Naive B cell (primary cell): ENCODE measurements around the gene ACTR3. TPM values are rescaled to one million over a fixed set of nuclear protein-coding genes. Genes with fewer than 3 reads are reported as not detected.
"Not testable (repeated sequence)": the region's sequence is repeated elsewhere in the genome, so short reads cannot be mapped to it uniquely, and the experiment has no call there.

Source experiments
- ATAC-seq, 2 donors: fragments of 150-1000 bp; cut with Tn5 transposase; 2 replicates each; pipeline ENCODE4 v1.10.0; 2021; ENCODE audit warnings: low read depth in 2 of 2, mild to moderate bottlenecking in 2 of 2, moderate library complexity in 2 of 2
- DNase-seq: peaks from one replicate; pipeline ENCODE4 v3.0.0; 2022
- H3K27ac Mint-ChIP-seq, 6 donors: one replicate each; pipeline ENCODE4 v1.8.0; 2020 to 2022; ENCODE audit warnings: mild to moderate bottlenecking in 6 of 6, mixed read lengths in 6 of 6, moderate library complexity in 5 of 6, inconsistent platforms in 2 of 6
- H3K27me3 Mint-ChIP-seq, 3 donors: one replicate each; pipeline ENCODE4 v1.8.0; 2021 to 2022; ENCODE audit warnings: mixed read lengths in 3 of 3, mild to moderate bottlenecking in 1 of 3
- H3K36me3 Mint-ChIP-seq, 2 donors: one replicate each; pipeline ENCODE4 v1.8.0; 2020 to 2022; ENCODE audit warnings: mixed read lengths in 2 of 2, inconsistent platforms in 1 of 2, mild to moderate bottlenecking in 1 of 2
- H3K4me1 Mint-ChIP-seq, 3 donors: one replicate each; pipeline ENCODE4 v1.8.0; 2020 to 2022; ENCODE audit warnings: mixed read lengths in 3 of 3, inconsistent platforms in 1 of 3, mild to moderate bottlenecking in 1 of 3, moderate library complexity in 1 of 3
- H3K4me3 Mint-ChIP-seq, 8 donors: one replicate each; pipeline ENCODE4 v1.8.0; 2020 to 2022; ENCODE audit warnings: mild to moderate bottlenecking in 8 of 8, mixed read lengths in 8 of 8, moderate library complexity in 8 of 8, inconsistent platforms in 2 of 8
- H3K9me3 Mint-ChIP-seq, 7 donors: one replicate each; pipeline ENCODE4 v1.8.0; 2020 to 2022; ENCODE audit warnings: mixed read lengths in 7 of 7, mild to moderate bottlenecking in 5 of 7, inconsistent platforms in 2 of 7, moderate library complexity in 1 of 7
- polyA plus RNA-seq, 6 donors: library from polyadenylated mRNA; unstranded; fragments of 300-500 nt; fragmentation: Illumina TruSeq; gene quantifications; one replicate each; pipeline ENCODE4 v1.2.3, GENCODE V29; 2021; ENCODE audit warnings: low read depth in 6 of 6

ACTR3 gene
- polyA plus RNA-seq = 100 to 1,000 TPM; 434 to 548 (median 492) TPM

DNA sequence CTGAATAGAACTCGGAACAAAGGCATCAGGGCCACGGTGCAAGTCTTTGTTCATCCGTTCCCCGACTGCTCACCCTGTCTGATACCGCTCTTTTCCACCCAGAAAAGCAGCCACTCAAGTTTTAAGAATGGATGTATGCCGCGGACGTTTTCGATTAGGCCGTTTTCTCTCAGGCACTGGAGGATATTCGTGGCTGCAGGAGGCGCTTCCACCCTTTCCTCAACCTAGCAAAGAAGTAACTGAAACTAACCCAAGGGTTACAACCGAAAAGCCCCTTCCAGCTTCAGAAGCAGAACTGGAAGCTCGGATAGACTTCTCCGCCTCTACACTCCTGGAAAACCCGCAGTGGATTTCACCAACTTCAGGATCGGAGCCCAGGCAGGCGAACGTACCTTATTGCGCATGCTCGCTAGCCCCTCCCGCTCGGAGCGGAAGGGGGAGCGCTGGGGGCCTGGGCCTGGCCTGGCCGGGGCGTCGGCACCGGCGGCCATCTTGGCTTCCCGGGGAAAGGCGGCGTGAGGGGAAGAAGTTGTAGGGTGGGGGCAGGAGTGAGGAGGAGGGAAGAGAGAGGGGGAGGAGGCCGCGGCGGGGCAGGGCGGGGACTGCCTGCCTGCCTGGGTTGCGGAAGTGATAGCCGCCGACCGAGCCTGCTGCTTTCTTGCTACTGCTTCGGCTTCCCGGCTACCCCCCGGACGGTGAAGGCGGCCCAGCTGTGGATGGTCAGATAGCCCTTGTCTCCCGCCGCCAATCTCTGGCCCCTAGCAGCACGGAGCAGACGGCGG is at the start of gene ACTR3:
Gene ACTR3, plus strand, starts transcription at position 619 of the 782 bp plus-strand sequence. CDS start 191 bp downstream, outside the sequence.
- Mint-ChIP-seq H3K27me3 (no peaks in the 10 kb centered on the region), H3K36me3 (peaks cover 5 to 8% of the 10 kb centered on the region in 2 donors), H3K4me1 (peaks cover 64 to 78% (median 77%) of the 10 kb centered on the region in 3 donors), H3K4me3 (peak within 1 kb of the TSS; percentile 93 to 100 (median 99)), H3K27ac (peak within 1 kb of the TSS; percentile 94 to 100 (median 100)), H3K9me3 (no peaks in the 10 kb centered on the region)
- ATAC-seq (peak; percentile 81 to 83), DNase-seq (peak; percentile 99)

DNA sequence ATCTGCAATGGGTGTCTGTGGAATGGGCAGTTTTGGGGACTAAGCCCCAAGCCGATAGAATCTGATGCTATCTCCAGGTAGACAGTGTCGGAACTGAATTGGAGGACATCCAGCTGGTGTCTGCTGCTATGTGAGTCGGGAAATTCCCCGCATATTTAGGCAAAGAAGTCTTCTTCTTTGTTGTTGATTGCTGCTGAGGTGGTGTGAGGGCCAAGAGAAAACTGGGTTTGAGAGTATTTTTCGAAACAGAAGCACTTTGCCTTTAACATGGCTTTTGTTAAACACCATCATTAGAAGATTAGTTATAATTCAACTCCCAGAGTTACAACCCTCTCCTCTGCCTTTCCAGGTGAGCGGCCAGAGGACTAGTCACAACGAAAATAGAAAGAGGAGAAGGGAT is 49.4 kb upstream of the ACTR3 start:
- Mint-ChIP-seq H3K4me1 (peaks cover 4 to 5% (median 5%) of the 10 kb centered on the region in 3 donors), H3K27me3 (no peaks in the 10 kb centered on the region), H3K27ac (peak overlapping the region in 2 of 6 donors; percentile 47 to 49), H3K36me3 (peaks cover 11 to 12% of the 10 kb centered on the region in 2 donors), H3K9me3 (peaks cover 0 to 2% (median 0%) of the 10 kb centered on the region in 7 donors), H3K4me3 (no peak overlapping the region)
- ATAC-seq (no peak), DNase-seq (no peak)

DNA sequence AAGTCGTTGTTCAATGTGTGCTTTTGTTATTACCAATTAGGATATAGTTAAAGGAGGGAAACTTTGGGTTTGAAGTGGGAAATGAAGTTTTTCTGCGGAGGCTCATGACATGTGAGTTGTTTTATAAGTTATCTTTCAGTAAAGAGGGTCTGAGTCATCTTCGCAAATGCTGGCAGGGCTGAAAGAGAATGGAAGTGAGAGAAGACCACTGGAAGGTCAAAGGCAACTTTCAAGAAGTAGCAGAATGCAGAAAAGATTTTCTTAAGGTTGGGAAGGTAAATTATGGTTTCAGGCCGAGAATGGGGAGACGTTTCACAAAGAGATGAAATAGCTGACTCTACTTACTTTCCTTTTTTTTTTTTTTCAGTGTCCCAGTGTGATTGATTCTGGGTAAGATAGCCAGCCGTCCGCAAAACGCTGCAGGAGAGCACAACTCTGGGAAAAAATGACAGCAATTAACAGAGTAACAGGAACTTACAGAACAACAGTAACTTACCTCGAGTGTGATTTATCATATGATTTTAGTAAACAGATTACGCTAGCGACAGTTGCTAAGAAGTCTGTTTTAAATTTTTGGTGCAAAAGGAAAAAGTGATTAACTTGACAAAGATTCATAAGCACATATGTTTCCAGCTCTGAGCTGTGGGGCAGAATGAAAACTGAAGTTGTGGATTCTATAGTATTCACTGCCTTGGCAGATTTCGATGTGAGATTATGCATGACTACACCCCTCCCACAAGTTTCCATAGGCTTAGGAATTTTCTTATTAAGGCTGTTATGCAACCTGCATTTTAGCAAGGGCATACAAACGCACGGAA is 46.8 kb upstream of the ACTR3 start:
- no peak overlapping the region for H3K4me3 Mint-ChIP-seq
- H3K36me3 Mint-ChIP-seq = peaks cover 23% of the 10 kb centered on the region in 2 donors
- peak overlapping the region in 1 of 6 donors; percentile 65 for H3K27ac Mint-ChIP-seq
- peaks cover 2 to 5% (median 4%) of the 10 kb centered on the region in 3 donors for H3K4me1 Mint-ChIP-seq
- peaks cover 0 to 12% (median 6%) of the 10 kb centered on the region in 7 donors for H3K9me3 Mint-ChIP-seq
- no peaks in the 10 kb centered on the region for H3K27me3 Mint-ChIP-seq
- ATAC-seq (no peak), DNase-seq (no peak)

DNA sequence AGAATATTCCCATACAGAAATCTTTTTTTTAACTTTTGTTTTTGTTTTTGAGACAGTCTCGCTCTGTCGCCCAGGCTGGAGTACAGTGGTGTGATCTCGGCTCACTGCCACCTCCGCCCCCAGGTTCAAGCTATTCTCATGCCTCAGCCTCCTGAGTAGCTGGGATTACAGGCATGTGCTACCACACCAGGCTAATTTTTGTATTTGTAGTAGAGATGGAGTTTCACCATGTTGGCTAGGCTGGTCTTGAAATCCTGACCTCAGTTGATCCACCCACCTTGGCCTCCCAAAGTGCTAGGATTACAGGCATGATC is 46.2 kb upstream of the ACTR3 start:
- DNase-seq, H3K27me3 Mint-ChIP-seq, ATAC-seq, H3K4me1 Mint-ChIP-seq: not testable (repeated sequence)
- Mint-ChIP-seq H3K27ac (peak overlapping the region in 1 of 6 donors; percentile 24), H3K9me3 (peaks cover 0 to 12% (median 6%) of the 10 kb centered on the region in 7 donors), H3K36me3 (peaks cover 23% of the 10 kb centered on the region in 2 donors), H3K4me3 (peak overlapping the region in 1 of 8 donors; percentile 47)

DNA sequence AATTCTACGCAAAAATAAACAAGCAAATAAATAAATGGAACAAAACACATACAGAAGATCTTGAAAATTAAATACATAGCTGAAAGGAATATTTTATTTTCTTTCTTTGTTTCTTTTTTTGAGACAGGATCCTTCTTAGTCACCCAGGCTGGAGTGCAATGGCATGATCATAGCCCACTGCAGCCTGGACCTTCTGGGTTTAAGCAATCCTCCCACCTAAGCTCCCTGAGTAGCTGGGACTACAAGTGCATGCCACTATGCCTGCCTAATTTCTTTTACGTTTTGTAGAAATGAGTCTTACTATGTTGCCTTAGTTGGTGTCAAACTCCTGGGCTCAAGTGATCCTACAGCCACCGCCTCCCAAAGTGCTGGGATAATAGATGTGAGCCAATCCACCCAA is 44.6 kb upstream of the ACTR3 start:
- ATAC-seq (no peak), DNase-seq (no peak)
- no peaks in the 10 kb centered on the region for H3K27me3 Mint-ChIP-seq
- H3K36me3 Mint-ChIP-seq = peaks cover 16 to 23% of the 10 kb centered on the region in 2 donors
- H3K4me1 Mint-ChIP-seq = peaks cover 0 to 4% (median 0%) of the 10 kb centered on the region in 3 donors
- H3K9me3 Mint-ChIP-seq = peaks cover 0 to 12% (median 6%) of the 10 kb centered on the region in 7 donors
- no peak overlapping the region for H3K27ac Mint-ChIP-seq
- no peak overlapping the region for H3K4me3 Mint-ChIP-seq

DNA sequence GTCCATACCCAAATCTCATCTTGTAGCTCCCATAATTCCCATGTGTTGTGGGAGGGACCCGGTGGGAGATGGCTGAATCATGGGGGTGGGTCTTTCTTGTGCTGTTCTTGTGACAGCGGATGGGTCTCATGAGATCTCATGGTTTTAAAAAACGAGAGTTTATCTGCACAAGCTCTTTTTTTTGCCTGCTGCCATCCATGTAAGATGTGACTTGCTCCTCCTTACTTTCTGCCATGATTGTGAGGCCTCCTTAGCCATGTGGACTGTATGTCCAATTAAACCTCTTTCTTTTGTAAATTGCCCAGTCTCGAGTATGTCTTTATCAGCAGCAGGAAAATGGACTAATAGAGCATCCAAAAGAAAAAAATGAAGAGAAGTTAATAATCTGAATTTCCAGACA is 44.1 kb upstream of the ACTR3 start:
- not testable (repeated sequence) for H3K27me3 Mint-ChIP-seq, H3K27ac Mint-ChIP-seq, DNase-seq, H3K4me3 Mint-ChIP-seq, ATAC-seq, H3K4me1 Mint-ChIP-seq
- Mint-ChIP-seq H3K36me3 (peaks cover 16 to 18% of the 10 kb centered on the region in 2 donors), H3K9me3 (peaks cover 0 to 12% (median 6%) of the 10 kb centered on the region in 7 donors)

DNA sequence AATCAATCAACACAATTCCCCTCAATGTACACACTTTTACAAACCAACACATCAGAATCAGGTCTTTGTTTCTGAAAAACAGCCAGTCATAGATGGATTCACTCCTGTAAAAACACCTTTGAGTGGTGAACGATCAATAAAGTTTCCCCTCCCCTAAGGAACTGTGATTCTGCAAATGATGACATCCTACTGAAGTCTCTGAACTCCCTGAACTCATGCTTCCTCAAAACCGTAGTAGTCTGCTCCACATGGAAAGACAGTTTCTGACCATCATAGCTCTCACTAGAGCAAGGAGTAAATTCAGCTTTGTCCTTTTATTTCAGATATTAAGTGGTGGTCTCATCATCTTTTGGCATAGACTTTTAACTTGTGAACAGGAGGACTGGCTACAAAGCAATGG is 43.5 kb upstream of the ACTR3 start:
- Mint-ChIP-seq H3K27ac (peak overlapping the region in 1 of 6 donors; percentile 22), H3K36me3 (peaks cover 16 to 18% of the 10 kb centered on the region in 2 donors)

DNA sequence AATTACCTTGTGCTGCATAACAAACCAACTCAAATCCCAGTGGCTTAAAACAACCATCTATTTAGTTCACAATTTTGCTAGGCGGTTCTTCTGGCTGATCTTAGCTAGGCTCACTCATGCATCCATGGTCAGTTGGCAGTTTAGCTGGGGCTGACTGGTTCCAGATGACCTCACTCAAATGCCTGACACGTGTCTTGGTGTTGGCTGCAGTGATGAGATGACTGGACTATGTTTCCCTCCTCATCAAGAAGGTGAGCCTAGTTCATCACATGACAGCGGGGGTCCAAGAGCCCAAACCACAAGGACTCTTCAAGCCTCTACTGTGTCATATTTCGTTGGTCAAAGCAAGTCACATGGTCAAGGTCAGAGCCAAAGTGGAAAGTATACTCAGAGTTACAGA is 42.7 kb upstream of the ACTR3 start:
- Mint-ChIP-seq H3K27ac (peak overlapping the region in 1 of 6 donors; percentile 24), H3K36me3 (peaks cover 16 to 18% of the 10 kb centered on the region in 2 donors), H3K4me1 (peaks cover 6 to 13% (median 9%) of the 10 kb centered on the region in 3 donors), H3K9me3 (peaks cover 0 to 12% (median 6%) of the 10 kb centered on the region in 7 donors), H3K27me3 (no peaks in the 10 kb centered on the region), H3K4me3 (no peak overlapping the region)
- ATAC-seq (no peak), DNase-seq (no peak)

More for the DNA sequence above, 43.5 kb upstream of the ACTR3 start:
- H3K27me3 Mint-ChIP-seq = no peaks in the 10 kb centered on the region
- DNase-seq (no peak), ATAC-seq (no peak)
- no peak overlapping the region for H3K4me3 Mint-ChIP-seq
- peaks cover 0 to 12% (median 6%) of the 10 kb centered on the region in 7 donors for H3K9me3 Mint-ChIP-seq
- peaks cover 6 to 11% (median 9%) of the 10 kb centered on the region in 3 donors for H3K4me1 Mint-ChIP-seq

DNA sequence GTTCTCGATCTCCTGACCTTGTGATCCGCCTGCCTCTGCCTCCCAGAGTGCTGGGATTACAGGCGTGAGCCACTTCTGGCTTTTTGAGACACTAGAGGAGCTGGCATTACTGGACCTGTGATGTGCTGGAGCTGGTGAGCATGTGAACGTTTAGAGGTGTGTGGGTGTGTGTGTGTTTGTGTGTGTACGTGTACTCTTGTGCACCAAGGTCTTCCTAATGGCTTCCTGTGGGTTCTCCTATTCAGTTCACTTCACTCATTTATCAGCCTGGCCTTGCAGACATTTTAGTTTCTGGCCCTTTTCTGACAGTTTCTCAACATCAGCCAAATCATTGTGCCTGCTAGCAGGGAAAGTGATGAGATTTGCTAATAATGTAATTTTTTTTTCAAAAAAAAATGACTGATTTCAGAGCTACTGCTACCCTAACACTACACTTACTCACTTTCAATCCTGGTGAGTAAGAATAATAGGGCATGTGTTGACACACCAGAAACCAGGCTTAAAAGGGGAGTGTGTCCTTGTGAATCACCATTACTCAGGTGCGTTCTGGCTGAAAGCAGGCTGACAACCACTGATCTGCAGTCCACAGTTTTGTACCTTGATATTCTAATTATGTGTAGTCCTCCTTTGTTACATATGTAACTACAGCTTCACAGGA is 41.0 kb upstream of the ACTR3 start:
- DNase-seq = no peak
- Mint-ChIP-seq H3K27me3 (no peaks in the 10 kb centered on the region), H3K9me3 (peaks cover 0 to 12% (median 6%) of the 10 kb centered on the region in 7 donors), H3K4me1 (peaks cover 16 to 28% (median 23%) of the 10 kb centered on the region in 3 donors), H3K27ac (peak overlapping the region in 2 of 6 donors; percentile 5 to 49), H3K4me3 (peak overlapping the region in 1 of 8 donors; percentile 42), H3K36me3 (peaks cover 16 to 18% of the 10 kb centered on the region in 2 donors)
- ATAC-seq = no peak

DNA sequence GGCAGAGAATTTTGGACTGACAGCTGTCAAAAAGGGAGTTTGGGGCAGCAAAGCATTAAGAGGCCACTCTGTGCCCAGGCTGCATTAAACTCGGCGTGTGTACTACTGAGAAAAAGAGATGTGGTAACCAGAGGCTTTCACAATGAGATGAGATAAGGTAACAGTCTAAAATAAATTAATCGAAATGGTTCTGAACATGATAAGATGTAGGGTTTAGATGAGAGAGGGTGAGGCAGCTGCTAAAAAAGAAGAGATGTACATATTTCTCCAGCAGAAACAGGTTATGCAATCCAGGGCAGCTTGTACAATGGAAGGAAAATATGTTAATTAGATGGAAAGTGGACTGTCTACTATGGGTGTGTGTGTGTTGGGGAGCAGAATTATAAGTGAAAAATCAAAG is 39.2 kb upstream of the ACTR3 start:
- Mint-ChIP-seq H3K4me3 (no peak overlapping the region), H3K36me3 (peaks cover 9 to 10% of the 10 kb centered on the region in 2 donors), H3K4me1 (peaks cover 26 to 44% (median 41%) of the 10 kb centered on the region in 3 donors), H3K27me3 (no peaks in the 10 kb centered on the region), H3K9me3 (peaks cover 0 to 9% (median 4%) of the 10 kb centered on the region in 7 donors), H3K27ac (peak overlapping the region in 1 of 6 donors; percentile 30)
- DNase-seq (no peak), ATAC-seq (no peak)

DNA sequence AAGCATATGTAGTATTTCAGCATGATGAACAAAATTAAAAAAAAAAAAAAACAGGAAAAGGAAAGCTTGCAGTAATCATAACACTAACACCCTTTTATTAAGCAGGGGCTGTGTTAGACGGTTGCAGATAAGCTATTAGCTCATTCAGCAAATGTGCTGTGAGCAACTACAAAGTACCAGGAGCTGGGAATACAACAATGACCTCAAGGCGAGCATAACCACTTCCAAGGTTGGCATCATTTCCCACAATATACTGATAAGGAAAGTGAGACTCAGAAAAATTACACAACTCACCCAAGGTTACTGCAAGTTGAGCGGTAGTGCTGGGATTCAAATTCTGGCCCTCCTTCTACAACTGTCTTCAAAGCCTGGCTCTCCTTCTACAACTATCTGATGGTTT is 38.2 kb upstream of the ACTR3 start:
- Mint-ChIP-seq H3K27ac (no peak overlapping the region), H3K36me3 (peaks cover 0 to under 1% of the 10 kb centered on the region in 2 donors), H3K4me1 (peaks cover 28 to 50% (median 48%) of the 10 kb centered on the region in 3 donors), H3K27me3 (no peaks in the 10 kb centered on the region), H3K9me3 (no peaks in the 10 kb centered on the region), H3K4me3 (no peak overlapping the region)
- DNase-seq (no peak), ATAC-seq (no peak)

DNA sequence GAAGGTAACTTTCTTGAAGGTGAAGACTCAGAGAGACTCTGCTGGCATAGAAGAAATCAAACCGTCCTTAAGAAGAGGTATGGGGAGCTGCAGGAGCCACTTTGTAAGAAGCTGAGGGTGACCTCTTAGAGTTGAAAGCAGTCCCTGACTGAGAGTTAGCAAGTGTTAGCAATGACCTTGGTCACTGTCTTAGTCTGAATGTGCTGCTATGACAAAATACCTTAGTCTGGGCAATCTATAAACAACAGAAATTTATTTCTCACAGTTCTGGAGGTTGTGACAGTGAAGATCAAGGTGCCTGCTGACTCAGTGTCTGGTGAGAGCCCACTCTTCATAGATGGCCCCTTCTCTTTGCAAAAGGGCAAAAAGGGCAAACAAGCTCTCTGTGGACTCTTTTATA is 35.7 kb upstream of the ACTR3 start:
- H3K27me3 Mint-ChIP-seq = no peaks in the 10 kb centered on the region
- peak overlapping the region in 1 of 6 donors; percentile 90 for H3K27ac Mint-ChIP-seq
- H3K9me3 Mint-ChIP-seq = peaks cover 0 to 6% (median 0%) of the 10 kb centered on the region in 7 donors
- ATAC-seq = no peak
- H3K36me3 Mint-ChIP-seq = peaks cover 5 to 10% of the 10 kb centered on the region in 2 donors
- no peak for DNase-seq
- peak overlapping the region in 1 of 8 donors; percentile 60 for H3K4me3 Mint-ChIP-seq
- H3K4me1 Mint-ChIP-seq = peaks cover 46 to 74% (median 73%) of the 10 kb centered on the region in 3 donors
